ENCODE data around the gene RPL27A. TPM values are rescaled to one million over a fixed set of nuclear protein-coding genes. Genes with fewer than 3 reads are reported as not detected.

Gene RPL27A
- total RNA-seq, 3 donors from 2014 or later (not counting 1 experiment from before 2014, with no cell fraction given) = 672 to 1,208 (median 807) TPM

- intact Hi-C loops (cut with micrococcal nuclease) = no loop called here
- Mint-ChIP-seq H3K9me3 (no peaks in the 10 kb centered on the region), H3K27ac (peak overlapping the region; percentile 94 to 95), H3K4me1 (peaks cover 32 to 34% of the 10 kb centered on the region in 2 donors), H3K36me3 (no peaks in the 10 kb centered on the region), H3K27me3 (ENCODE audit: low read depth in 2 of 2) (no peaks in the 10 kb centered on the region), H3K4me3 (peak overlapping the region; percentile 99)
- 91% methylated on average over 7 of the region's 8 CpGs for WGBS (ENCODE audit: insufficient coverage)
- Histone ChIP-seq H3K36me3 (ENCODE audit: control insufficient read depth, insufficient read depth, low read length) (peaks cover 21% of the 10 kb centered on the region), H3K9me3 (ENCODE audit: control insufficient read depth, insufficient read depth, low read length) (no peaks in the 10 kb centered on the region), H3K4me1 (ENCODE audit: control insufficient read depth, insufficient read depth, low read length) (peaks cover 11% of the 10 kb centered on the region), H3K4me3 (ENCODE audit: low read length) (no peak overlapping the region), H3K27me3 (ENCODE audit: control insufficient read depth, insufficient read depth, low read length) (no peaks in the 10 kb centered on the region), H3K27ac (ENCODE audit: low read length) (no peak overlapping the region)
- DNase-seq (no peak), ATAC-seq (no peak)
- TF ChIP-seq CTCF (IDR thresholded peaks at IDR 0.05) = no peak
These were observed 7.2 kb downstream of the RPL27A start for GRCh38 chr11:8689726-8690255.

- WGBS (ENCODE audit: insufficient coverage) = 83% methylated on average over 2 of the region's 4 CpGs
- Histone ChIP-seq H3K4me1 (ENCODE audit: control insufficient read depth, insufficient read depth, low read length) (peaks cover 11% of the 10 kb centered on the region), H3K27ac (ENCODE audit: low read length) (no peak overlapping the region), H3K9me3 (ENCODE audit: control insufficient read depth, insufficient read depth, low read length) (no peaks in the 10 kb centered on the region), H3K4me3 (ENCODE audit: low read length) (no peak overlapping the region), H3K27me3 (ENCODE audit: control insufficient read depth, insufficient read depth, low read length) (no peaks in the 10 kb centered on the region), H3K36me3 (ENCODE audit: control insufficient read depth, insufficient read depth, low read length) (peaks cover 12% of the 10 kb centered on the region)
- H3K27me3 Mint-ChIP-seq (ENCODE audit: low read depth in 2 of 2) = no peaks in the 10 kb centered on the region
- peak overlapping the region; percentile 99 for H3K4me3 Mint-ChIP-seq
- H3K9me3 Mint-ChIP-seq = no peaks in the 10 kb centered on the region
- no peaks in the 10 kb centered on the region for H3K36me3 Mint-ChIP-seq
- intact Hi-C loops (cut with micrococcal nuclease) = no loop called here
- H3K4me1 Mint-ChIP-seq = peaks cover 26 to 27% of the 10 kb centered on the region in 2 donors
- ATAC-seq (no peak), DNase-seq (no peak)
- H3K27ac Mint-ChIP-seq = peak overlapping the region; percentile 94 to 95
- TF ChIP-seq CTCF (IDR thresholded peaks at IDR 0.05) = no peak
These were observed 8.1 kb downstream of the RPL27A start for GRCh38 chr11:8690374-8691342.

- H3K4me1 Mint-ChIP-seq = peaks cover 26 to 27% of the 10 kb centered on the region in 2 donors
- Histone ChIP-seq H3K4me3 (ENCODE audit: low read length) (no peak overlapping the region), H3K27ac (ENCODE audit: low read length) (no peak overlapping the region), H3K27me3 (ENCODE audit: control insufficient read depth, insufficient read depth, low read length) (no peaks in the 10 kb centered on the region), H3K36me3 (ENCODE audit: control insufficient read depth, insufficient read depth, low read length) (peaks cover 3% of the 10 kb centered on the region), H3K9me3 (ENCODE audit: control insufficient read depth, insufficient read depth, low read length) (no peaks in the 10 kb centered on the region), H3K4me1 (ENCODE audit: control insufficient read depth, insufficient read depth, low read length) (peaks cover 11% of the 10 kb centered on the region)
- no peak for ATAC-seq
- H3K9me3 Mint-ChIP-seq = no peaks in the 10 kb centered on the region
- no peak for DNase-seq
- H3K36me3 Mint-ChIP-seq = no peaks in the 10 kb centered on the region
- no peak overlapping the region for H3K4me3 Mint-ChIP-seq
- no peak overlapping the region for H3K27ac Mint-ChIP-seq
- WGBS (ENCODE audit: insufficient coverage) = over 99% methylated on average over 5 of the region's 6 CpGs
- no peak for TF ChIP-seq CTCF (IDR thresholded peaks at IDR 0.05)
- intact Hi-C loops (cut with micrococcal nuclease) = no loop called here
- H3K27me3 Mint-ChIP-seq (ENCODE audit: low read depth in 2 of 2) = no peaks in the 10 kb centered on the region
These were observed 9.0 kb downstream of the RPL27A start for GRCh38 chr11:8691601-8692000.

Measured in natural killer cell (primary cell).